GM18511 (cell line): ENCODE measurements around the gene PELI3.
"Not testable (repeated sequence)": the region's sequence is repeated elsewhere in the genome, so short reads cannot be mapped to it uniquely, and the experiment has no call there.

ENCODE experiments used
- ATAC-seq: cut with Tn5 transposase; IDR thresholded peaks from one replicate; pipeline ENCODE4 v1.9.1; 2021; ENCODE audit warnings: mild to moderate bottlenecking, moderate library complexity; ENCODE audit not compliant: unreplicated experiment

Gene PELI3, protein sequence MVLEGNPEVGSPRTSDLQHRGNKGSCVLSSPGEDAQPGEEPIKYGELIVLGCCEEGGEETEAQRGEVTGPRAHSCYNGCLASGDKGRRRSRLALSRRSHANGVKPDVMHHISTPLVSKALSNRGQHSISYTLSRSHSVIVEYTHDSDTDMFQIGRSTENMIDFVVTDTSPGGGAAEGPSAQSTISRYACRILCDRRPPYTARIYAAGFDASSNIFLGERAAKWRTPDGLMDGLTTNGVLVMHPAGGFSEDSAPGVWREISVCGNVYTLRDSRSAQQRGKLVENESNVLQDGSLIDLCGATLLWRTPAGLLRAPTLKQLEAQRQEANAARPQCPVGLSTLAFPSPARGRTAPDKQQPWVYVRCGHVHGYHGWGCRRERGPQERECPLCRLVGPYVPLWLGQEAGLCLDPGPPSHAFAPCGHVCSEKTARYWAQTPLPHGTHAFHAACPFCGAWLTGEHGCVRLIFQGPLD

DNA sequence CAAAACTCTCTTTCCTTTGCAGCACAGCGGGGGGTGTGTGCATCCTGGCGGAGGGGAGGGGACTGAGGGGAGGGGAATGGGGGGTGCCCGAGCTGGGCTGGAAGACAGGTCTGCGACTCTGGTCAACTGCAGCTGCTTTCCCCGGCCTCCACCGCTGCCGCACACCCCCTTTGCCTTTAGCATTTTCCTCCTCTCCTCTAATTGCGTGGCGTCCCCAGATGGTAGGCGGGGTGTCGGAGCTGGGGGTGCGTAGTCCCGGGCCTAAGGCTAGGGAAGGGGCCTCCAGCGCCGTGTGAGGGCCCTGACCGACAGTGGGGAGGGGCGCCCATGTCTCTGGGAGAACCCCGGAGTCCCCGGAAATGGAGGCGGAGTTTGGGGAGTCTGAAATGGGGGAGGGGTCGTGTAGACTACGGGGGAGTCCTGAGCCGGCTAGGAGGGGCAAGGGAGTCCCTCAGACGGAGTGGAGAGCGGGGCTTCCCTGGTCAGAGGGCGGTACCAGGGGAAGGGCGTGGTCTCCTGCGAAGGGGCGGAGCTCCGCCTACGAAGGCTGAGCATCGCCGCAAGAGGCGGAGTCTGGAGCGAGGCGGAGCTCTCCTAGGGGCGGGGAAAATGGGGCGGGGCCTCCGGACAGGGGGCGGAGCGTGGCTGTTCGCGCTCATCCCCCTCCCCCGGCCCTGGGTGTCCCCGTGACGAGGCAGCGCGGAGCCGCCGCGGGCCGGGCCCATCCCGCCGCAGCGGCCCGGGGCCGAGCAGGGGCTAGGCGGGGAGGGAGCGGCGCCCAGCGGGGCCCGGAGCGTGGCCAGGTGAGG, at the start of gene PELI3:
Gene PELI3 (plus strand): TSS at position 681 of the 809 bp plus-strand sequence. CDS start 1,224 bp downstream, outside the sequence.
- peak; percentile 84 for ATAC-seq

DNA sequence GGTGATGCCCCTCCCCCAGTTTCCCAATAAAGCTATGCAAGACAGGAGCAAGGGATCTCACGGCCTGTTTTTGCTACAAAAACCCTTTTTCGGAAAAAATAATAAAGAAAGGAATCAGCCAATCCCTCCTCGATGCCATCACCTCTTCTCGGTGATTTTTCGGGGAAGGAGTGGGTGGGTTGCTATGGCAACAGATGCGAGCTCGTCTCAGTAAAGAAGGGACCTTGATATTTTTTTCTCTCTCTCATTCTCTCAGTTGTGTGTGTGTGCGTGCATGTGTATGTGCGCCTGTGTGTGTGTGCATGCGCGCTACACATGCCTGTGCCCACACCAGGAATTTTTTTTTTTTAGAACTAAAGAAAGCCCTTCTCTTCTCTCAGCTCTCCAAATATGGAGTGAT, 49.7 kb upstream of the PELI3 start:
- ATAC-seq: no peak

DNA sequence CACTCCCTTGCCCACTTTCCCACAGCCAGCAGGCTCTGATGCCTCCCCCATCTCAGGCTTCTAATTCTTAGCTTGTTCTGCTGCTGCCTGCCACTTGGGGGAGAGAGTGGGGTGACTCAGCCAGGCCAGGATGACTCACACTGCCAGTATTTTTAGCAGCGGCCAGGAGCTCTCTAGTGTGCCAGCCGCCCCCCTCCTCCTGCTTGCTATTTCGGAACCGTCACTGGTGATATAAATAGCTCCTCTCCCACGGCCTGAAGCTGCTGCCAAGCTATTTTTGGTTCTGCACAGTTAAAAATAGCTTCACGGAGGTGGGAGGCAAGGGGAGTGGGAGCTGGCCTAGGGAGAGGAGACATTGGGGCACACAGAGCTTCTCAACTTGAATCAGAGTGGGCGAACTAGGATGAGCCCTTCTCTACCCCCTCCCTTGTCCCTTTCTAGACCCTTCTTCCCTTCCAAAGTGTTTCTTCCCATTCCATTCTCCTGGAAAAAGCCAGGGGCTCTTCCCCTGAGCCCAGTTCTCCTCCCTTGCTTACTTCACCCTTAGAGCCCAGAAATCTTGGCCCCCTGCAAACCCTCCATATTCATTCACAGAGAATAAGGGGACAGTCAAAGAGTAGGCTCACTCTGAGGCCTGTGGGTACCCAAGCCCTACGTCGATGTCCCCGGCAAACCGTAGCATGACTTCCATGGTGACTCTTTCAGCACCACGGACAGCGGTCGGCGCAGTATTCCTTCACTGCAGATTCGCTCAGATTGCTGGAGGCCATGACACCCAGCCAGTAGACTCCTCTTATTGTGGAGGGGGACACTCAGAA, 48.3 kb upstream of the PELI3 start:
- ATAC-seq: no peak

DNA sequence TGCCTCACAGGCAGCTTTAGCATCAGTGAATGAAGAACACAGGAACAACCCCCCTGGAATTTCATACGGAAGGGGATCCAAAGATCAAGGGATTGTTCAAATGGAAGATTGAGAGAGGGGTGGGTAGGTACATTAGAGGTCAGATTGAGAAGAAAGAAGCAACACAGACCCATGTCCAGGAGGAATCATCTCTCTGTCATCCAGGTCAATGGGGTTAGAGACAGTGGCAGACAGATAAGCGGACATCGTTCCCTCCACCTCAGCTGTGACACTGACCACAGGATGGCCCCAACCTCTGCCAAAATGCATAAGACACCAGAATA, 47.8 kb upstream of the PELI3 start:
- no peak for ATAC-seq

DNA sequence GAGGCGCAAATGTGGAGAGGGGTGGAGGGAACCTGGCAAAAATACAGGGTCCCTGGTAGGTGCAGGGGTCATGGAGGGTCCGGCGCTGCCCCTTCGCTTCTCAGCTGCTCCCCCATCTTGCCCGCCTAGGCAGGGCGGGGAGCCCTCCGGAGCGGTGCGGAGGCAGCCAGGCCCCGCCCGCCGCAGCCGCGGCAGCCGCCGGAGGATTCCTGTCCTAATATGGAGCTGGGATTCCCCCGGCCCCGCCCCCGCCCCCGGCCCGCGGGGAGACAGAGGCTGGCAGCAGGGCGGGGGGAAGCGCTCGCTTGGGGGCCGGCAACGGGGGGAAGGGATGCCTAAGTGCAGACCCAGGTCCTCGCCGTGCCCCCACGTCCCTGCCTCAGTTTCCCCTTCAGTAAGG, 46.9 kb upstream of the PELI3 start:
- ATAC-seq: no peak

DNA sequence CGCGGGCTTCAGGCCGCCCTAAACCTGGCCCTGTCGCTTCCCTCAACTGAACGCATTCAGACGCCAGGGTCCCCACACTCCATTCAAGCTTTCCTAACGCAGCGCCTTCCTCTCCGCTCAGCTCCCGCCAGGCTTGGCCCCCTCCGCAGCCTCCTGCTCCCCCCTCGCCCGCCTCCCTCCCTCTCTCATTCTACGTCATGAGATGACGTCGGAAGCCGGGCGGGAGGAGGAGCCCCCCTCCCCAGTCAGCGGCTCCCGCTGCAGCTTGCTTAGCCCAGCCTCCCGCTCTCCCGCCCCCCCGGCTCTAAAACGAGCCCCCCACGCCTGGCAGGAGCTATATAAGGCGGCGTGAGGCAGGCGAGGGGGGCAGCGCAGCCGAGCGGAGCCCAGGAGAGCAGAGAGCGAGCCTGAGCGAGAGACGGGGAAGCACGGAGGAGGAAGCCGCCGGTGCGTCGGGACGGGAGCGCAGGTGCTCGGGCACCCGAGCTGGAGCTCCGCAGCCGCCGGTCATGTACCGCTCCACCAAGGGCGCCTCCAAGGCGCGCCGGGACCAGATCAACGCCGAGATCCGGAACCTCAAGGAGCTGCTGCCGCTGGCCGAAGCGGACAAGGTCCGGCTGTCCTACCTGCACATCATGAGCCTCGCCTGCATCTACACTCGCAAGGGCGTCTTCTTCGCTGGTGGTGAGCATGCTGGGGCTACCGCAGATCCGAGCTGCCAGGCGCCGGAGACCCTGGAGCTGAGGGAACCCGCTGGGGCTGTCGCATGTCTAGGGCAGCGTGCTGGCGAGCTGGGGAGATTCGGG, 45.8 kb upstream of the PELI3 start, which contains the start of gene NPAS4:
Gene NPAS4 (plus strand): TSS at position 365 of the 806 bp plus-strand sequence. CDS start 145 bp downstream, at position 510.
- no peak for ATAC-seq

DNA sequence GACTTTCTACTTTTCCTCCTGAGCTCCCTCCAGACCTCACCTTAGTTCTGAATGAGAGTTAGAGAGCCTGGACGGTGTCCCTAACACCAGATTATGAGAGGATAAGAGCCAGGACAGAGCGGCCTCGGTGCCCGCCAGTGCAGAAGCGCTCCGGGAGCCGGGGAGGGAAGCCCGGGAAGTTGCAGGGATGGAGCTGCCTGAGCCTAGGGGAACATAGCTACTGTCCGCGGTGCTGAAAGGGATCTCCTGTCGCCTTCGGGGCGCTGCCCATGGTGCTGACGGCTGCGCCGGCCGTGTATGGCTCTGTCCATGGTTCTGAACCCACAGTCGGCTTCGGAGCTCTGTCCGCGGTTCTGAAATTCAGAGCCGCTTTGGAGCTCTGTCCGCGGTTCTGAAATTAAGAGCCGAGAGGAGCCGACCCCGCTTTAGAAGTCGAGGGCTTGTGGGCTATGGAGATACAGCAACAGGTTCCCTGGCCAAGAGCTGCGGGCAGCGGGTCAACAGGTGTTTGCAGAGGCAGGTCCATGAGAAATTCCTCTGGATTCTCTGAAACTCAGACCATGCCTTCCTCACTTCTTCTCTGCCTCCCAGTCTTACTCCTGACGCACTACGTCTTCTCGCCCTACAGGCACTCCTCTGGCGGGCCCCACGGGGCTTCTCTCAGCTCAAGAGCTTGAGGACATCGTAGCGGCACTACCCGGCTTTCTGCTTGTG, 45.1 kb upstream of the PELI3 start:
- no peak for ATAC-seq

DNA sequence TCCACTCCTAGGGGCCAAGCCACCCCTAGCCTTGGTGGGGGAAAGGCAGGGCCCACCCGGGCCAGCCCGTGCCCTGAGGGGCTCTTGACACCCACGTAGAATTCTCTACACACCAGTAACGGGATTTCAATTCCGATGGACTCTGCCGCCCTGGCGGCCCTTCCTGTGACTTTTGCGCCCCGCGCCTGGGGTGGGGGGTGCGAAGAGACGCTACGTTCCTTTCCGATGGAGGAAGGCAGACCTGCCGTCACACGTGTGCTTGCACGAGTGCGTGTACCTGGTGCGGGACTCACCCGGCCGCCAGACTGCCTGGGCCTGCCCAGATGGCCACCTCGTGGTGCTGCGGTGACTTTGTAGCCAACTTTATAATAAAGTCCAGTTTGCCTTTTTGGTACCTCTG, 40.4 kb upstream of the PELI3 start:
- no peak for ATAC-seq

DNA sequence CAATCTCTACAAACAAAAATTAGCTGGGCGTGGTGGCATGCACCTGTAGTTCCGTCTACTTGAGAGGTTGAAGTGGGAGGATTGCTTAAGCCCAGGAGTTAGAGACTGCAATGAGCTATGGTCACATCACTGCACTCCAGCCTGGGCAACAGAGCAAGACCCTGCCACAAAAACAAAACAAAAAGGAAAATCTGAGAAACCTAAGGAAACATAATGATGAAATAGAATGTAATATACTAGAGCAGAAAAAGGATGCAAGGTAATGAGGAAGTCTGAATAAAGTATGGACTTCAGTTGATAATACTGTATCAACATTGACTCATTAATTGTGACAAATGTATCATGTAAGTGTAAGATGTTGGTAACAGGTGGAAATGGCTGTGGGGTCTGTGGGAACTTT, 37.8 kb upstream of the PELI3 start:
- ATAC-seq: no peak

DNA sequence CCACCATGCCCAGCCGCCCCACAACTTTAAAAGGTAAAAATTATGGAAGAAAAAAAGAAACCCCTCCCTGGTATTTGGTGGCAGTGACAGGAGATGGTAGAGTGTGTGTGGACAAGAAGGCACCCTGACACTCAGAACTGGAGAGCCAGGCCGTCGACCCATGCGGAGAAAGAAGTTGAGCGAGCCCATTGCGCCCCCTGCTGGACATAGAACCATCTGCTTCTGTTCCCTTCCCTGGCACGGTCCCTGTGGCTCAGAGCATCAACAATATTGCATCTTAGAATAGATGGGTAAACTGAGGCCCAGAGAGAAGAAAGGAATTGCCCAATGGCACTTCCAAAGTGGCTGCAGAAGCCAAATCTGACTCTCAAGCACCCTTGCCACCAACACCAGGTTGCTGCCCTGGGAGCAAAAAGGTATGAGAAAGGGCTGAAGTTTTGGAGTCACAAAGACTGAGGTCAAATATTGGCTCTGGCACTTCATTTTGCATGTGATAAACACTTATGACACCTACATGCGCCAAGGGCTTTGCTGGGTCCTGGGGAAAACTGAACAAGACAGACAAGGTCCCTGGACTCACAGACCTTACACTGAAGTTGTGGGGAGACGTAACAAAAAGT, 36.6 kb upstream of the PELI3 start:
- no peak for ATAC-seq

DNA sequence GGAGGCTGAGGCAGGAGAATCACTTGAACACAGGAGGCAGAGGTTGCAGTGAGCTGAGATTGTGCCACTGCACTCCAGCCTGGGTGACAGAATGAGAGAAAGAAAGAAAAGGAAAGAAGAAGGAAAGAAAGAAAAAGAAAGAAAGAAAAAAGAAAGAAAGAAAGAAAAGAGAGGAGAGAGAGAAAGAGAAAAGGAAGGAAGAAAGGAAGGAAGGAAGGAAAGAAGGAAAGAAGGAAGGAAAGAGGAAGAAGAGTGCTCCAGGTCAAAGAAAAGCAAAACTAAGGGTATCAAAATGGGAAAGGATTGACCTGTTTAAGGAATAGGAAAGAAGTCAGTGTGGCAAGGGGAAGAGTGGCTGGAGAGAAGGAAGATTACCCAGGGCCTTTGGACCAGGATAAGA, 35.4 kb upstream of the PELI3 start:
- not testable (repeated sequence) for ATAC-seq

DNA sequence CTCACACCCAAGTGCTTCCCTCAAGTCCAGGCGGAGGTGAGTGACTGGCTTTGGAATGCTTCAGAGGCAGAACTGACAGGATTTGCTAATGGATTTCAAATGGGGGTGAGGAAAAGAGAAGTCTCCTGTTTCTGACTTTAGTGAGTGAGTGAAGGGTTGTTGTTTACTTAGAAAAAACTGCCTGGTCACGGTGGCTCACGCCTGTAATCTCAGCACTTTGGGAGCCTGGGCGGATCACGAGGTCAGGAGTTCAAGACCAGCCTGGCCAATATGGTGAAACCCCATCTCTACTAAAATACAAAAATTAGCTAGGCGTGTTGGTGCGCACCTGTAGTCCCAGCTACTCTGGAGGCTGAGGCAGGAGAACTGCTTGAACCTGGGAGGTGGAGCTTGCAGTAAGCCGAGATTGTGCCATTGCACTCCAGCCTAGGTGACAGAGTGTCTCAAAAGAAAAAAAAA, 34.8 kb upstream of the PELI3 start:
- ATAC-seq: not testable (repeated sequence)

DNA sequence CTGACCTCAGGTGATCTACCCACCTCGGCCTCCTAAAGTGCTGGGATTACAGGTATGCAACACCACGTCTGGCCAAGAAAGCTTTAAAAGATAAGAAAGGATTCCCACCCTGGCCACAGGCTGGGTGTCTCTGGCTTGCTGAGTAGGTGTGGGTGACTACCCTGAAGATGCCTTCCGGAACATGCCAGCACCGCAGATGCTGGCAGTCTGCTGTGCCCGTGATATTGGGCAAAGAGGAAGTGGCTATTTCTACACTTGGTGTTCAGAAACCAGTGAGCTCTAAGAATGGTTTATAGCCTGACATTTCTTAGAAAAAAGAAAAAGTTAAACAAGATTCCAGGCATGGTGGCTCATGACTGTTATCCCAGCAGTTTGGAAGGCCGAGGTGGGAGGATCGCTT, 34.1 kb upstream of the PELI3 start:
- ATAC-seq: no peak

DNA sequence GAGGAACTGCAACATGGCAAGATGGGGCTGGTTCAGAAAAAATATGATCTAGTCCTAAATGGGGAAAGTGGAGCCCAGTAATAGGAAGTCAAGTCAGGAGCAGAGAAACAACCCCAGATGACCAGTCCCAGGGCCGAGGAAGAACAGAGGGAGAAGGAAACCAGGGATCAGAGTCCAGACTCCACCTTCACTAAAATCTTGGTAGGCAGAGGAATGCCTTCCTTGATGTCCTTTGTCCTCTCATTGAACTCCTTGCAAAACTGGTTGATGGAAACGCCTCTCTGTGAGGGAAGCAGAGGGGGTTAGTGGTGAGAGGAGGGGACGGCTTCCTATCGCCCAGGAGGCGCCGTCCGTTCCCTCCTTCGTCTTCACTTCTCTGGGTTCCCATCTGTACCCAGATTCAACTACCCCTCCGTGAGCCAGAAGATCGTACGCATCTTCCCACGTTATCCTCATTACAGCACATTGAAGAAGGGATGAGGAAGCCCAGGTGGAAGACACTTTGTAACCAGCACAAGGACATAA, 28.7 kb upstream of the PELI3 start:
- no peak for ATAC-seq

DNA sequence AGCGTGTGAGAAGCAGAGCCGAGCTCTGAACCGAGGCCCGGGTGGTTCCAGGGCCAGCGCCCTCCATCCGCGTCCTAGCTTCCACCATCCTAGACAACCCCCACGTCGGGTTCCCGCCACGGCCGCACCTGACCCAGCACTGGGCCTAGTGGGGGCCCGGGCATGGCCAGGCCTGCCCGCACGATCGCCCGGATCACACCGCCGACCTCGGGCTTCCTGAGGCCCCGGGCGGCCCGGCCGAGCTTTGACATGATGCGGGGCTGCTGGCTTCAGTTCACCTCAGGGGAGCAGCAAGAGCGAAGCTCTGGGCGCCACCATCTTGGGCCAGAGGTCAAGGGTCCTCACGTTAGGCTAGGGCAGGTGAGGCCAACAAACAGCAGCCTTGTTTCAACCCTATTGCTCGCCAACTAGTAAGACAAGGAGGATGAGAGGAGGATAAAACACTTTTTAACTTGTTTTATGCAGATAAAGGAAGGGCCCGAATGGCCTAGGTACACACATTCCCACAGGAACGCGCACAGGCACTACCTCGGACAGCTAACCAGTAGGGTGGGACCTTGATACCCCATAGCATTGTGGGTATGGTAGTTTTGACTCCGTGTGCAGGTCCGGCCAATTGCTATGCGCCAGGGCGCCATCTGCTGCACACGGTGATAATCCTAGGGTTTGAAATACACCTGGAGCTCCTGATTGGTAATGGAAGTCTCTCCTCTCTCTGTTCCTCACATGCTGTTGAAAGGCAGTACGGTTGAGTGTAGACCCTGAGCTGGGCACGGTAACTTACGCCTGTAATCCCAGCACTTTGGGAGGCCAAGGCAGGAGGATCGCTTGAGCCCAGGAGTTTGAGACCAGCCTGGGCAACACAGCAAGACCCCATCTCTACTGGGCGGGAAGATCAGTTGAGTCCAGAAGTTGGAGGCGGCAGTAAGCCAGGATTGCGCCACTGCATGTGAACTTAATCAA, 27.9 kb upstream of the PELI3 start, which contains the start of gene MRPL11:
Gene MRPL11 (minus strand): TSS at position 345 of the 963 bp plus-strand sequence. CDS start 94 bp downstream, at position 251.
- ATAC-seq: peak; percentile 92

DNA sequence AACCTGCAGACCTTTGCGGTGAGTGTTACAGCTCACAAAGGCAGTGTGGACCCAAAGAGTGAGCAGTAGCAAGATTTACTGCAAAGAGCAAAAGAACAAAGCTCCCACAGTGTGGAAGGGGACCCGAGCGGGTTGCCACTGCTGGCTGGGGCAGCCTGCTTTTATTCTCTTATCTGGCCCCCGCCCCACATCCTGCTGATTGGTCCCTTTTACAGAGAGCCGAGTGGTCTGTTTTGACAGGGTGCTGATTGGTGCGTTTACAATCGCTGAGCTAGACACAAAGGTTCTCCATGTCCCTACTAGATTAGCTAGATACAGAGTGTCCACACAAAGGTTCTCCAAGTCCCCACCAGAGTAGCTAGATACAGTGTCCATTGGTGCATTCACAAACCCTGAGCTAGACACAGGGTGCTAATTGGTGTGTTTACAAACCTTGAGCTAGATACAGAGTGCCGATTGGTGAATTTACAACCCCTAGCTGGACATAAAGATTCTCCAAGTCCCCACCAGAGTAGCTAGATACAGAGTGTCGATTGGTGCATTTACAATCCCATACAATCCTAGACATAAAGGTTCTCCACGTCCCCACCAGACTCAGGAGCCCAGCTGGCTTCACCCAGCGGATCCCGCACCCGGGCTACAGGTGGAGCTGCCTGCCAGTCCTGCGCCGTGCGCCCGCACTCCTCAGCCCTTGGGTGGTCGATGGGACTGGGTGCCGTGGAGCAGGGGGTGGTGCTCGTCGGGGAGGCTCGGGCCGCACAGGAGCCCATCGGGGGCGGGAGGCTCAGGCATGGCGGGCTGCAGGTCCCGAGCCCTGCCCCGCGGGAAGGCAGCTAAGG, 26.4 kb upstream of the PELI3 start:
- ATAC-seq: not testable (repeated sequence)

DNA sequence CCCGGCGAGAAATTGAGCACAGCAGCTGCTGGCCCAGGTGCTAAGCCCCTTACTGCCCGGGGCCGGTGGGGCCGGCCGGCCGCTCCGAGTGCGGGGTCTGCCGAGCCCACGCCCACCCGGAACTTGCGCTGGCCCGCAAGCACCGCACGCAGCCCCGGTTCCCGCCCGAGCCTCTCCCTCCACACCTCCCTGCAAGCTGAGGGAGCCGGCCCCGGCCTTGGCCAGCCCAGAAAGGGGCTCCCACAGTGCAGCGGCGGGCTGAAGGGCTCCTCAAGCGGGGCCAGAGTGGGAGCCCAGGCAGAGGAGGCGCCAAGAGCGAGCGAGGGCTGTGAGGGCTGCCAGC, 25.8 kb upstream of the PELI3 start:
- ATAC-seq: not testable (repeated sequence)
